Chondrocyte (in vitro differentiated cells): Measurements from ENCODE around the gene RAB31. TPM values are rescaled to one million over a fixed set of nuclear protein-coding genes. Genes with fewer than 3 reads are reported as not detected.

Source experiments
- DNase-seq: peaks from one replicate; pipeline ENCODE4 v3.0.0; 2021; ENCODE audit warnings: mixed read lengths, low spot score
- H3K27ac Mint-ChIP-seq: one replicate; pipeline ENCODE4 v1.8.0; 2021; ENCODE audit warnings: mild to moderate bottlenecking, moderate library complexity, mixed read lengths; ENCODE audit not compliant: unreplicated experiment
- H3K27me3 Mint-ChIP-seq: 2 replicates; pipeline ENCODE4 v1.8.0; 2021; ENCODE audit warnings: low read depth, mixed read lengths
- H3K36me3 Mint-ChIP-seq: 2 replicates; pipeline ENCODE4 v1.8.0; 2021; ENCODE audit warnings: low read depth, mixed read lengths
- H3K4me1 Mint-ChIP-seq: 2 replicates; pipeline ENCODE4 v1.8.0; 2021; ENCODE audit warnings: low read depth, mild to moderate bottlenecking, mixed read lengths
- H3K4me3 Mint-ChIP-seq: one replicate; pipeline ENCODE4 v1.8.0; 2021; ENCODE audit warnings: mild to moderate bottlenecking, moderate library complexity, mixed read lengths; ENCODE audit not compliant: unreplicated experiment
- H3K9me3 Mint-ChIP-seq: 2 replicates; pipeline ENCODE4 v1.8.0; 2021; ENCODE audit warnings: low read depth, mixed read lengths
- total RNA-seq: library from RNA; stranded (reverse); gene quantifications from 3 replicates; pipeline ENCODE4 v1.2.1, GENCODE V29; 2021
- TF ChIP-seq, protein P1 (sequence below): fragments of 200-600 bp; sonication (generic); IDR thresholded peaks from 2 replicates; pipeline ENCODE4 v1.5.0; 2021; ENCODE audit warnings: antibody characterized with exemption, mild to moderate bottlenecking, moderate library complexity

Gene RAB31
- total RNA-seq, 1 donor from 2014 or later: 87.7 TPM

DNA sequence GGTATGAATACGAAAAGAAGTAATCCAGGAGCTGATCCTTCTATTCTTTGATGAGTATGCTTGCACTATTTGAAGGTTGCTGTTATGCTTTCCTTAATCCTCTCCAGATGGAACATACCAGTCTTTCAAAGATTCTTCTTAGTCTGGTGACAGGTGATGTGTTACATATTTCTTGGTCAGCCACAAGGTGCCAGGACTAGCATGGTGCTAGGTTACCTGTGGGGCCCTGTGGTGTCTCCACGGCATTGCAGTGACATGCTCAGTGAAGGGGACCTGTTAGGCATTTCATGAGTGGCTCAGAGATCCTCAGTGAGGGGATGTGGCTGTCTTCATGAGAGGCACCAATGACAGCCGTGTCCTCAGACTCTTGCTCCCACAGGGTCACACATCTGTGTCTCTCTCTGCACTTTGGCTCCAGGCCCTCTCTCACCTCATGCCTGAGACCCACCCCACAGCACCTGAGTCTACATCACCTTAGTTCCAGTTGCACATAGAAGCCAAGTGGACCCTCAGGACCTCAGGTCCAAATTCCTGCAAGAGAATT lies 13.1 kb upstream of the RAB31 start:
- TF ChIP-seq, protein P1, sequence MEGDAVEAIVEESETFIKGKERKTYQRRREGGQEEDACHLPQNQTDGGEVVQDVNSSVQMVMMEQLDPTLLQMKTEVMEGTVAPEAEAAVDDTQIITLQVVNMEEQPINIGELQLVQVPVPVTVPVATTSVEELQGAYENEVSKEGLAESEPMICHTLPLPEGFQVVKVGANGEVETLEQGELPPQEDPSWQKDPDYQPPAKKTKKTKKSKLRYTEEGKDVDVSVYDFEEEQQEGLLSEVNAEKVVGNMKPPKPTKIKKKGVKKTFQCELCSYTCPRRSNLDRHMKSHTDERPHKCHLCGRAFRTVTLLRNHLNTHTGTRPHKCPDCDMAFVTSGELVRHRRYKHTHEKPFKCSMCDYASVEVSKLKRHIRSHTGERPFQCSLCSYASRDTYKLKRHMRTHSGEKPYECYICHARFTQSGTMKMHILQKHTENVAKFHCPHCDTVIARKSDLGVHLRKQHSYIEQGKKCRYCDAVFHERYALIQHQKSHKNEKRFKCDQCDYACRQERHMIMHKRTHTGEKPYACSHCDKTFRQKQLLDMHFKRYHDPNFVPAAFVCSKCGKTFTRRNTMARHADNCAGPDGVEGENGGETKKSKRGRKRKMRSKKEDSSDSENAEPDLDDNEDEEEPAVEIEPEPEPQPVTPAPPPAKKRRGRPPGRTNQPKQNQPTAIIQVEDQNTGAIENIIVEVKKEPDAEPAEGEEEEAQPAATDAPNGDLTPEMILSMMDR: no peak
- no peaks in the 10 kb centered on the region for H3K27me3 Mint-ChIP-seq
- no peak overlapping the region for H3K4me3 Mint-ChIP-seq
- no peak overlapping the region for H3K27ac Mint-ChIP-seq
- DNase-seq: no peak
- H3K4me1 Mint-ChIP-seq: peaks cover 8% of the 10 kb centered on the region
- H3K36me3 Mint-ChIP-seq: no peaks in the 10 kb centered on the region
- H3K9me3 Mint-ChIP-seq: no peaks in the 10 kb centered on the region

DNA sequence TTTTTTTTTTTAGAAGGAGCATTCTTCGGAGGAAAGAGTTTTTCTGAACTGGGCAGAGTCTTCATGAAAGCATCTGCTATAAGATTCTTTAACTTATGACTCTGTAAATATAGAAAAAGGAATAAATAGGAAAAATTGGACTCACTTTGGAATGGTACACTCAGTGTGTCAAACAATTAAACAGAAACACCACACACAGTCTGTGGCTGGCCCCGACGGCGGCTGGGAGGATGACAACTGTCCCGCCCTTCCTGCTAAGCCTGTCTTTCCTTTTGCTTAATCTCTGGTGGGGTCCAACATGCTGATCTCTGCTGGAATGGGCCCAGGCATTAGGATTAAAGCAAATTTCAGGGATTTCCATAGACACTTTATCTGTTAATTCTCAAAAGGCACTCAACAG lies 12.5 kb upstream of the RAB31 start:
- no peaks in the 10 kb centered on the region for H3K9me3 Mint-ChIP-seq

DNA sequence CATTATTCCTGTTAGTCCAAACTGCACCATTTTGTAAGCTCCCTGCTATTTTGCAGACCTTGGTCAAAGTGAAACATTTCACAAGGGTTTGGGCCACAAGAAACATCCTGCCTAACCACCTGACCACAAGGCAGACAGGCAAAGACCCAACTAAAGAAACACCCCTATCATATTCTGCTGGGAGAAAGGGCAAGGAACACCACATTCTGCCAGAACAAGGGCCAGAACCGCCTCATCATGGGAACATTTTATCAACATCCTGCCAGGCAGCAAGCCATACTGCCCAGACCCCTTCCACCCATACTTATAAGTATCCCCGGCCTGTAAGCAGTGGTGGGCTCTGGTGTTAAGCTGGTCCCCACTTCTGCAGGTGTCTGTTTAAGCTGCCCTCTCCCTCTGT lies 12.0 kb upstream of the RAB31 start:
- Mint-ChIP-seq H3K4me3 (no peak overlapping the region), H3K27ac (no peak overlapping the region), H3K4me1 (peaks cover 17% of the 10 kb centered on the region), H3K9me3 (no peaks in the 10 kb centered on the region), H3K36me3 (no peaks in the 10 kb centered on the region), H3K27me3 (no peaks in the 10 kb centered on the region)
- no peak for DNase-seq
- TF ChIP-seq, protein P1: no peak

More for the DNA sequence above, 12.5 kb upstream of the RAB31 start:
- TF ChIP-seq, protein P1: no peak
- Mint-ChIP-seq H3K4me1 (peaks cover 14% of the 10 kb centered on the region), H3K4me3 (no peak overlapping the region), H3K27ac (no peak overlapping the region), H3K36me3 (no peaks in the 10 kb centered on the region), H3K27me3 (no peaks in the 10 kb centered on the region)
- DNase-seq: no peak

DNA sequence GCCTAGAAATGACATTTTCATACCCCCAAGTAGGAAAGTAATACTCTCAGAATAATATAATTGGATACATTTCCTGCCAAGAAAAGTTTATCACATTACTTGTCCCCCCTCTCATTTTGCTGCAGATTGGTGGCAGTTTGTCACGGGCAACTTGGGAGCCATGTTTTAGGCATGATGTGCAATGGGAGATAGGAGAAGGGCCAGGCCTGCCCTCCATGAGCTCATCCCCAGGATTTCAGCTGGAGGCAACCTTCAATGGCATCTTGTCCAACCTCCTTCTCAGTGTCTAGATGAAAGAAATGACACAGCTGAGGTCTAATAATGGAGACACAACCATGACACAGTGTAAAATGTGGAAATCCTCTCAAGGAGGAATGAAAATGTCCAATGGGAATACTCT lies 11.4 kb upstream of the RAB31 start:
- H3K27ac Mint-ChIP-seq: no peak overlapping the region

DNA sequence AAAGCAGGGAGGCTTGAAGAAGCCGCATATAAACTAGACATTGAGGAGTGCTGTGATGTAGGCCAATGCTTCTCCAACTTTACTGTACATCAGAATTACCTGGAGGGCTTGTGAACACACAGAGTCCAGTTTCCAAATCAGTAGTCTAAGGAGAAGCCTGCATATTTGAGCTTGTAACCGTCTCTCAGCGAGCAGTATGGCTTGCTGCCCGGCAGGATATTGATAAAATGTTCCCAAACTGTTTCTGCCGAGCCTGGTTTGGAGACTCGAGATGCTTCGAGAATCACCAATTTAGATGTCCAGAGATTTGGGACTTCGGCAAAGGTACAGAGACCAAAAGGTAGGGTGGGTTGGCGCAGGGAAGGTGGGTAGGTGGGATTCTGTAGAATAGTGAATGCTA lies 11.0 kb upstream of the RAB31 start:
- no peak overlapping the region for H3K27ac Mint-ChIP-seq
- H3K27me3 Mint-ChIP-seq: no peaks in the 10 kb centered on the region
- H3K4me3 Mint-ChIP-seq: no peak overlapping the region
- H3K36me3 Mint-ChIP-seq: no peaks in the 10 kb centered on the region
- H3K9me3 Mint-ChIP-seq: no peaks in the 10 kb centered on the region
- TF ChIP-seq, protein P1: no peak
- no peak for DNase-seq
- peaks cover 17% of the 10 kb centered on the region for H3K4me1 Mint-ChIP-seq

More for the DNA sequence above, 11.4 kb upstream of the RAB31 start:
- H3K9me3 Mint-ChIP-seq: no peaks in the 10 kb centered on the region
- H3K27me3 Mint-ChIP-seq: no peaks in the 10 kb centered on the region
- H3K36me3 Mint-ChIP-seq: no peaks in the 10 kb centered on the region
- no peak overlapping the region for H3K4me3 Mint-ChIP-seq
- H3K4me1 Mint-ChIP-seq: peaks cover 17% of the 10 kb centered on the region
- TF ChIP-seq, protein P1: no peak
- DNase-seq: no peak
